HepG2 (cell line): Measurements from ENCODE around the gene EHD1. TPM values are rescaled to one million over a fixed set of nuclear protein-coding genes. Genes with fewer than 3 reads are reported as not detected.

Experiments used
- ATF6 ChIP-seq: sonication (generic); formaldehyde crosslinking; conservative IDR thresholded peaks from 2 replicates; pipeline ENCODE4 v1.4.0; 2020; ENCODE audit warnings: missing genetic modification reagents
- BHLHE40 ChIP-seq: IDR thresholded peaks from 2 replicates; pipeline ENCODE4 v1.6.1; 2011; ENCODE audit warnings: low read length, improper control_type of control experiment
- HDAC2 ChIP-seq: sonication (generic); formaldehyde crosslinking; IDR thresholded peaks from 2 replicates; pipeline ENCODE4 v1.4.0; 2020; ENCODE audit warnings: missing genetic modification reagents
- HNF4A ChIP-seq: sonication (generic); formaldehyde crosslinking; IDR thresholded peaks from 2 replicates; pipeline ENCODE4 v1.4.0; 2020; ENCODE audit warnings: missing genetic modification reagents
- HNF4G ChIP-seq, 2 experiments: sonication (generic) in 1 of 2; formaldehyde crosslinking in 1 of 2; IDR thresholded peaks; 2 replicates each; pipeline versions ENCODE4 v1.4.0 to v1.6.1; 2011 to 2020; ENCODE audit warnings: borderline replicate concordance in 2 of 2, low read depth in 2 of 2, mild to moderate bottlenecking in 2 of 2, low read length in 1 of 2, missing genetic modification reagents in 1 of 2, moderate library complexity in 1 of 2
- KAT7 ChIP-seq: IDR thresholded peaks from 2 replicates; pipeline ENCODE4 v1.6.1; 2018; ENCODE audit warnings: borderline replicate concordance, missing compliant biosample characterization
- KLF6 ChIP-seq: IDR thresholded peaks from 2 replicates; pipeline ENCODE4 v1.8.0; 2016; ENCODE audit warnings: missing biosample characterization, missing genetic modification reagents
- MXD1 ChIP-seq: sonication (generic); formaldehyde crosslinking; IDR thresholded peaks from 2 replicates; pipeline ENCODE4 v1.4.0; 2020; ENCODE audit warnings: mild to moderate bottlenecking, missing genetic modification reagents
- PTBP1 ChIP-seq: fragments of 200-400 bp; formaldehyde crosslinking; IDR thresholded peaks from 2 replicates; pipeline ENCODE4 v1.6.1; 2018; ENCODE audit warnings: low read length, low read depth; ENCODE audit not compliant: poor library complexity, severe bottlenecking
- RAD21 ChIP-seq: fragments of 450-650 bp; formaldehyde crosslinking; IDR thresholded peaks from 2 replicates; pipeline ENCODE4 v1.5.0; 2020; ENCODE audit warnings: mild to moderate bottlenecking
- SIN3A ChIP-seq: IDR thresholded peaks from 2 replicates; pipeline ENCODE4 v1.6.1; 2011; ENCODE audit warnings: low read depth, mild to moderate bottlenecking, control low read depth, low read length, borderline replicate concordance
- TRAFD1 ChIP-seq: sonication (generic); formaldehyde crosslinking; IDR thresholded peaks from 2 replicates; pipeline ENCODE4 v1.5.1; 2020; ENCODE audit warnings: missing genetic modification reagents, mild to moderate bottlenecking, borderline replicate concordance
- XRCC5 ChIP-seq: fragments of 200-400 bp; formaldehyde crosslinking; optimal IDR thresholded peaks from 2 replicates; pipeline ENCODE3; 2017; ENCODE audit warnings: mild to moderate bottlenecking, low read length
- ZFY ChIP-seq: sonication (generic); formaldehyde crosslinking; IDR thresholded peaks from 2 replicates; pipeline ENCODE4 v1.4.0; 2020; ENCODE audit warnings: missing genetic modification reagents
- ZNF280B ChIP-seq: sonication (generic); formaldehyde crosslinking; IDR thresholded peaks from 2 replicates; pipeline ENCODE4 v1.5.0; 2020; ENCODE audit warnings: missing genetic modification reagents, mild to moderate bottlenecking, borderline replicate concordance
- ZNF567 ChIP-seq: sonication (generic); formaldehyde crosslinking; IDR thresholded peaks from 2 replicates; pipeline ENCODE4 v1.8.1; 2023; ENCODE audit warnings: mild to moderate bottlenecking, missing genetic modification reagents, borderline replicate concordance
- ZNF770 ChIP-seq: sonication (generic); formaldehyde crosslinking; IDR thresholded peaks from 2 replicates; pipeline ENCODE4 v1.5.0; 2020; ENCODE audit warnings: mild to moderate bottlenecking, missing genetic modification reagents
- polyA plus RNA-seq, 8 experiments: library from polyadenylated mRNA; depleted of rRNA in 3 of 8; stranded (reverse) in 7 of 8; unstranded in 1 of 8; fragments of >200 nt; fragmentation: Illumina TruSeq in 4 of 8; extraction: Trizol in 4 of 8; gene quantifications; 2 replicates each; pipeline versions ENCODE4 v1.2.1 to v1.2.3, GENCODE V29; 2011 to 2016; ENCODE audit warnings: low read depth in 4 of 8, missing spikeins in 1 of 8, mixed read lengths in 1 of 8; ENCODE audit not compliant: insufficient read depth in 1 of 8
- total RNA-seq, 5 experiments: library from RNA; depleted of rRNA; stranded (reverse); fragments of >200 nt; fragmentation: Illumina TruSeq; extraction: Trizol; gene quantifications; 2 replicates each; pipeline ENCODE4 v1.2.3, GENCODE V29; 2016; ENCODE audit warnings: low read depth in 1 of 5
- TF ChIP-seq, protein P1 (sequence below): sonication (generic); formaldehyde crosslinking; IDR thresholded peaks from 2 replicates; pipeline ENCODE4 v1.4.0; 2020; ENCODE audit warnings: missing genetic modification reagents

Gene EHD1
- total and polyA plus RNA-seq, 2 of the 13 experiments (the other 11 are each of a cell fraction or from before 2014, with no cell fraction given): 23.6 to 26.6 TPM

GRCh38 chr11:64846998-64847666 lies 31.3 kb downstream of the EHD1 start (continued):
- TF ChIP-seq ATF6 (CRISPR knock-in tag) (no peak), SIN3A (peak; percentile 29; the same call in 1 of the 2 replicates), TRAFD1 (CRISPR knock-in tag) (no peak), ZNF280B (CRISPR knock-in tag) (no peak), ZNF770 (CRISPR knock-in tag) (peak; percentile 86; the same call in 1 of the 2 replicates), HNF4A (CRISPR knock-in tag) (0 out of 2 replicates have a peak, but pooled peaks have one; percentile 6), MXD1 (no peak), PTBP1 (no peak), XRCC5 (peak; percentile 84), KAT7 (CRISPR knock-in tag) (no peak), ZFY (peak; percentile 40; the same call in 1 of the 2 replicates), RAD21 (peak; percentile 98), ZNF567 (CRISPR knock-in tag) (peak; percentile 41; the same call in 1 of the 2 replicates), KLF6 (CRISPR knock-in tag) (0 out of 2 replicates have a peak, but pooled peaks have one; percentile 30), HNF4G (IDR thresholded peaks at IDR 0.05; ENCODE audit: borderline replicate concordance, low read depth, low read length) (no peak), HNF4G (CRISPR knock-in tag; IDR thresholded peaks at IDR 0.05; ENCODE audit: borderline replicate concordance, low read depth) (0 out of 2 replicates have a peak, but pooled peaks have one; percentile 2), HDAC2 (CRISPR knock-in tag) (peak; percentile 32; the same call in 1 of the 2 replicates), BHLHE40 (no peak)
- TF ChIP-seq, protein P1, sequence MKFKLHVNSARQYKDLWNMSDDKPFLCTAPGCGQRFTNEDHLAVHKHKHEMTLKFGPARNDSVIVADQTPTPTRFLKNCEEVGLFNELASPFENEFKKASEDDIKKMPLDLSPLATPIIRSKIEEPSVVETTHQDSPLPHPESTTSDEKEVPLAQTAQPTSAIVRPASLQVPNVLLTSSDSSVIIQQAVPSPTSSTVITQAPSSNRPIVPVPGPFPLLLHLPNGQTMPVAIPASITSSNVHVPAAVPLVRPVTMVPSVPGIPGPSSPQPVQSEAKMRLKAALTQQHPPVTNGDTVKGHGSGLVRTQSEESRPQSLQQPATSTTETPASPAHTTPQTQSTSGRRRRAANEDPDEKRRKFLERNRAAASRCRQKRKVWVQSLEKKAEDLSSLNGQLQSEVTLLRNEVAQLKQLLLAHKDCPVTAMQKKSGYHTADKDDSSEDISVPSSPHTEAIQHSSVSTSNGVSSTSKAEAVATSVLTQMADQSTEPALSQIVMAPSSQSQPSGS (CRISPR knock-in tag): peak; percentile 26; the same call in 1 of the 2 replicates
